B cell (primary cell): ENCODE measurements around the gene TLR9. TPM values are rescaled to one million over a fixed set of nuclear protein-coding genes. Genes with fewer than 3 reads are reported as not detected.

ENCODE experiments used
- ATAC-seq: fragments of 200-7000 bp; cut with Tn5 transposase; one replicate; pipeline ENCODE4 v1.10.0; 2021; ENCODE audit warnings: low read depth, mild to moderate bottlenecking, moderate number of reproducible peaks, moderate library complexity
- CTCF ChIA-PET: fragments of 350-600 bp; sonication (Branson Sonifier 250); formaldehyde crosslinking; loops from one replicate; lab custom pipeline; 2021; ENCODE audit warnings: antibody characterized with exemption, inconsistent platforms; lab: Charles Lee
- POLR2A ChIA-PET: fragments of 350-600 bp; sonication (Branson Sonifier 250); formaldehyde crosslinking; loops from one replicate; lab custom pipeline; 2021; ENCODE audit warnings: antibody characterized with exemption; lab: Charles Lee
- DNase-seq: peaks from one replicate; pipeline ENCODE4 v3.0.0; 2013
- H2AFZ ChIP-seq: 2 replicates; pipeline ENCODE4 v1.6.1; 2012; ENCODE audit warnings: mild to moderate bottlenecking, low read depth, low read length; ENCODE audit not compliant: insufficient read depth, poor library complexity, severe bottlenecking
- H3K27ac ChIP-seq, 2 donors: 1 replicate in 1 of 2; 2 replicates in 1 of 2; pipeline ENCODE4 v1.5.1; 2012 to 2013; ENCODE audit warnings: low read length in 2 of 2, mild to moderate bottlenecking in 2 of 2, moderate library complexity in 1 of 2
- H3K27me3 ChIP-seq, 4 experiments: fragments of 200-600 bp in 1 of 4; sonication (generic) in 1 of 4; replicated peaks in 1 of 4; 1 replicate in 2 of 4; 2 replicates in 2 of 4; pipeline versions ENCODE4 v1.6.1 to v1.7.0; 2013 to 2016; ENCODE audit warnings: low read length in 3 of 4, mild to moderate bottlenecking in 2 of 4, mixed read lengths in 1 of 4, moderate library complexity in 1 of 4; ENCODE audit not compliant: insufficient read depth in 4 of 4, control insufficient read depth in 3 of 4; ENCODE audit errors: control extremely low read depth in 1 of 4
- H3K36me3 ChIP-seq, 2 experiments: replicated peaks in 1 of 2; 1 replicate in 1 of 2; 2 replicates in 1 of 2; pipeline versions ENCODE4 v1.6.1 to v1.7.1; 2013; ENCODE audit warnings: low read length in 1 of 2; ENCODE audit not compliant: insufficient read depth in 2 of 2, control insufficient read depth in 1 of 2; ENCODE audit errors: control extremely low read depth in 1 of 2, extremely low read depth in 1 of 2
- H3K4me1 ChIP-seq, 2 donors: fragments of 200-600 bp in 1 of 2; sonication (generic) in 1 of 2; 1 replicate in 1 of 2; 2 replicates in 1 of 2; pipeline versions ENCODE4 v1.5.1 to v1.6.1; 2013 to 2017; ENCODE audit warnings: low read length in 2 of 2; ENCODE audit not compliant: control insufficient read depth in 2 of 2, insufficient read depth in 2 of 2
- H3K4me2 ChIP-seq: replicated peaks from 2 replicates; pipeline ENCODE3; 2012; ENCODE audit warnings: mild to moderate bottlenecking, low read depth, low read length; ENCODE audit not compliant: poor library complexity, severe bottlenecking
- H3K4me3 ChIP-seq, 5 experiments: fragments of 200-600 bp in 1 of 5; sonication (generic) in 1 of 5; 1 replicate in 3 of 5; 2 replicates in 2 of 5; pipeline versions ENCODE4 v1.5.1 to v1.7.0; 2011 to 2016; ENCODE audit warnings: low read length in 4 of 5, mild to moderate bottlenecking in 4 of 5, low read depth in 2 of 5, control low read depth in 1 of 5, moderate library complexity in 1 of 5; ENCODE audit not compliant: insufficient read depth in 1 of 5; ENCODE audit errors: control extremely low read depth in 1 of 5, extremely low read depth in 1 of 5
- H3K79me2 ChIP-seq: fragments of 200-600 bp; sonication (generic); one replicate; pipeline ENCODE4 v1.6.0; 2016; ENCODE audit warnings: low read length; ENCODE audit not compliant: control insufficient read depth, insufficient read depth
- H3K9ac ChIP-seq: fragments of 200-600 bp; sonication (generic); 2 replicates; pipeline ENCODE4 v1.6.1; 2017; ENCODE audit warnings: mild to moderate bottlenecking, low read length, moderate library complexity
- H3K9me3 ChIP-seq, 3 donors: one replicate each; pipeline versions ENCODE4 v1.6.1 to v1.7.1; 2013; ENCODE audit warnings: low read length in 2 of 3; ENCODE audit not compliant: control insufficient read depth in 2 of 3, insufficient read depth in 1 of 3; ENCODE audit errors: control extremely low read depth in 1 of 3
- H4K20me1 ChIP-seq: 2 replicates; pipeline ENCODE4 v1.6.0; 2012; ENCODE audit warnings: mild to moderate bottlenecking, low read length; ENCODE audit not compliant: insufficient read depth, control insufficient read depth, poor library complexity, severe bottlenecking
- H3K27ac Mint-ChIP-seq: one replicate; pipeline ENCODE4 v1.8.0; 2021; ENCODE audit warnings: mixed read lengths
- H3K27me3 Mint-ChIP-seq: one replicate; pipeline ENCODE4 v1.8.0; 2021; ENCODE audit warnings: mixed read lengths
- H3K4me1 Mint-ChIP-seq: one replicate; pipeline ENCODE4 v1.8.0; 2021; ENCODE audit warnings: mixed read lengths
- H3K4me3 Mint-ChIP-seq: one replicate; pipeline ENCODE4 v1.8.0; 2021; ENCODE audit warnings: mixed read lengths
- H3K9me3 Mint-ChIP-seq: one replicate; pipeline ENCODE4 v1.8.0; 2022; ENCODE audit warnings: mixed read lengths; ENCODE audit not compliant: insufficient read depth
- CTCF ChIP-seq: fragments of 200-600 bp; IDR thresholded peaks from one replicate; pipeline ENCODE4 v1.8.0; 2022; ENCODE audit warnings: antibody characterized with exemption, mild to moderate bottlenecking
- EZH2 ChIP-seq: IDR thresholded peaks from 2 replicates; pipeline ENCODE4 v1.6.1; 2012; ENCODE audit warnings: borderline replicate concordance, low read depth, mild to moderate bottlenecking, moderate library complexity, low read length; ENCODE audit not compliant: insufficient read depth, poor library complexity, severe bottlenecking
- WGBS: methylation state at CpG from one replicate; pipeline ENCODE4 v1.1.5; 2013; ENCODE audit warnings: missing lambda C conversion rate; ENCODE audit not compliant: insufficient coverage; 5-methylcytosine and 5-hydroxymethylcytosine counted together
- intact Hi-C: fragments of 100-400 bp; cut with micrococcal nuclease; formaldehyde crosslinking; loops from one replicate; pipeline ENCODE4 v1.10.0; 2022
- polyA plus RNA-seq: library from polyadenylated mRNA; depleted of rRNA; stranded (reverse); fragments of >200 nt; gene quantifications from 2 replicates; pipeline ENCODE4 v1.2.3, GENCODE V29; 2012
- total RNA-seq, 2 donors: library from RNA; stranded (reverse); fragments of 120-200 nt in 1 of 2; gene quantifications; 1 replicate in 1 of 2; 2 replicates in 1 of 2; pipeline versions ENCODE4 v1.2.3 to v1.2.4, GENCODE V29; 2013 to 2022

Gene TLR9
- total and polyA plus RNA-seq, 2 donors (not counting 1 experiment from before 2014, with no cell fraction given): 3.7 to 21.0 TPM

DNA sequence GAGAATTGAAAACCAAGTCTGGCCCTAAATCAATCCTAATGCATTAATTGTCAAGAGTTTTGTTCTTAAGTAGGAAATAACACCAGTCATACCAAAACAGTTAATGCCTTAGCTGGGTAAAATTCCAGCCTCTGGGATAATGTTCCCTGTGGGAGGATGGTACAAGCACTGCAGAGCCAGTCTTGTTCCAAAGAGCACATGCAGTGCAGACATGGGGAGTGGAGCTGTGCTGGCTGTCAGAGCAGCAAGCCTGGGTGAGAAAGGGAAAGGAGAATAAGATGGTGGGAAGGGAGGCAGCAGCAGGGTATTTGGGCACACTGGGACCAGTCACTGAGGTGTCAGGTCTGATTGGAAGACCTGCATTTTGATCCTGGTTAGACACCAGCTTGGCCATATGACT, 15.4 kb downstream of the TLR9 start:
- no peak overlapping the region for H3K4me3 ChIP-seq
- H3K9me3 ChIP-seq: no peaks in the 10 kb centered on the region
- ChIA-PET CTCF (interaction anchor here (1.6 to 5.3 kb wide), 2 partner anchors 11 to 14 kb away, joined by 3 to 36 read pairs; no protein-coding TSS in a partner anchor), POLR2A (interaction anchor here (0.6 kb wide), 1 partner anchor 9 kb away, joined by 12 read pairs; no protein-coding TSS in a partner anchor)
- H3K27ac ChIP-seq: no peak overlapping the region
- H3K4me1 ChIP-seq: no peaks in the 10 kb centered on the region
- H3K36me3 ChIP-seq: peaks cover 3 to 84% of the 10 kb centered on the region in 2 experiments
- intact Hi-C loops: no loop called here
- no peak for DNase-seq
- H4K20me1 ChIP-seq: no peaks in the 10 kb centered on the region
- Mint-ChIP-seq H3K4me1 (no peaks in the 10 kb centered on the region), H3K4me3 (no peak overlapping the region), H3K27ac (no peak overlapping the region), H3K27me3 (no peaks in the 10 kb centered on the region), H3K9me3 (no peaks in the 10 kb centered on the region)
- no peaks in the 10 kb centered on the region for H3K27me3 ChIP-seq
- TF ChIP-seq CTCF: no peak
- TF ChIP-seq EZH2: no peak
- no peaks in the 10 kb centered on the region for H3K79me2 ChIP-seq
- no peak overlapping the region for H2AFZ ChIP-seq
- no peak overlapping the region for H3K4me2 ChIP-seq
- ATAC-seq: no peak
- H3K9ac ChIP-seq: no peak overlapping the region

- Histone ChIP-seq H3K4me3 (no peak overlapping the region), H3K27ac (no peak overlapping the region), H2AFZ (no peak overlapping the region), H3K9ac (no peak overlapping the region), H3K36me3 (peaks cover 10 to 85% of the 10 kb centered on the region in 2 experiments), H4K20me1 (no peaks in the 10 kb centered on the region), H3K4me1 (no peaks in the 10 kb centered on the region), H3K79me2 (no peaks in the 10 kb centered on the region), H3K4me2 (no peak overlapping the region), H3K9me3 (no peaks in the 10 kb centered on the region), H3K27me3 (no peaks in the 10 kb centered on the region)
- DNase-seq: no peak
- Mint-ChIP-seq H3K4me1 (no peaks in the 10 kb centered on the region), H3K27ac (no peak overlapping the region), H3K9me3 (no peaks in the 10 kb centered on the region), H3K4me3 (no peak overlapping the region), H3K27me3 (no peaks in the 10 kb centered on the region)
- WGBS: no CpG with 5 or more reads among the region's 4 CpGs
- ChIA-PET POLR2A (no interaction called here), CTCF (interaction anchor here (5.3 kb wide), 1 partner anchor 12 kb away, joined by 36 read pairs; no protein-coding TSS in a partner anchor)
- intact Hi-C loops: no loop called here
- TF ChIP-seq EZH2 (no peak), CTCF (no peak)
- no peak for ATAC-seq
Observed at GRCh38 chr3:52208556-52208955, 16.9 kb downstream of the TLR9 start.
